ENCODE measurements around the gene PRKAG2.

- no peak for TF ChIP-seq CTCF (IDR thresholded peaks at IDR 0.05)
- no peak for TF ChIP-seq POLR2A (IDR thresholded peaks at IDR 0.05)
Measured at GRCh38 chr7:151520419-151521261, 356.3 kb downstream of the PRKAG2 start.

All from lower leg skin (tissue), 3 donors.